ENCODE results near the gene ARMH3.
"Not testable (repeated sequence)": the region's sequence is repeated elsewhere in the genome, so short reads cannot be mapped to it uniquely, and the experiment has no call there.

The ARMH3 gene, protein sequence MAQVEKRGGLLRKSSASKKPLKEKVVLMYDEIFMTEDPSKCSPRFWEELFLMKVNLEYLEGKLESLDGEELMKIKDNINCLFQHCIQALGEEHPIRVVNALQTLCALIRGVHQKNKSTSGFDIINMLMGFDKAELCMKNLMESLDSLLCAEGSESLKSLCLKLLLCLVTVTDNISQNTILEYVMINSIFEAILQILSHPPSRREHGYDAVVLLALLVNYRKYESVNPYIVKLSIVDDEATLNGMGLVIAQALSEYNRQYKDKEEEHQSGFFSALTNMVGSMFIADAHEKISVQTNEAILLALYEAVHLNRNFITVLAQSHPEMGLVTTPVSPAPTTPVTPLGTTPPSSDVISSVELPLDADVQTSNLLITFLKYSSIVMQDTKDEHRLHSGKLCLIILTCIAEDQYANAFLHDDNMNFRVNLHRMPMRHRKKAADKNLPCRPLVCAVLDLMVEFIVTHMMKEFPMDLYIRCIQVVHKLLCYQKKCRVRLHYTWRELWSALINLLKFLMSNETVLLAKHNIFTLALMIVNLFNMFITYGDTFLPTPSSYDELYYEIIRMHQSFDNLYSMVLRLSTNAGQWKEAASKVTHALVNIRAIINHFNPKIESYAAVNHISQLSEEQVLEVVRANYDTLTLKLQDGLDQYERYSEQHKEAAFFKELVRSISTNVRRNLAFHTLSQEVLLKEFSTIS

DNA sequence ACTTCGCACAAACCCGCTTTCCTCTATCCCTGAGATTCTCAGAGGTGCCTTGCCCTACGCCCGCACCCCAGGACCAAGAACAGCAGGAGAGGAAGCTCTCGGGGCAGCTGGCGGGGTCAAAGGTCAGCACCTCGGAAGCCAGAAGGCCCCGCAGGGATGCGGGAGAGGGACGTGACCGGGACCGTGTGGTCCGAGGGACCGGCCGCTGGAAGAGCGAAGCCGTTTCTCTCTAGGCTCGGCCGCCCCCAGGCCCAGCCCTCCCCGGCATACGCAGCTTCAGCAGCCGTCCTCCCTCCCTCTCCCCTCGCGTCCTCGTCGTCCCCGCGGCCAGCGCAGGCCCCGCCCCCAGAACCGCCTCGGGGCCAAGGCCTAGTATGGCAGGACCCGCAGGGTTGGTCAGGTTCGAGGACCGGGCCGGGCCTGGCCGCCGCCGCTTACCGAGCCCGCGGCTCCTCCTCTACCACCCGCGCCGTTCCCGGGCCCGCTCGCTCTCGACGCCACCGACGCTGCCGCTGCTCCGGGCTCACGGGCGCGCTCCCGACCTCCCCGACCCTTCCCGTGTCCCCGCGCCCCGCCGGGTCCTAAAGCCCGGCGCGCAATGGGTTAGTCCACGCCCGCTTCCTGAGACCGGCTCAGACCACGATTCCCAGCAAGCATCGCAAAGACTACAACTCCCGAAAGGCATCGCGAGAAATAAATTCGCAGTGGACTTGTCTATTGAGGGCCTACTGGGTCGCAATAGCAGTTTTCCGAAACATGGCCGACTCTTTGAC is at the start of gene ARMH3:
Gene ARMH3, minus strand, starts transcription at position 527 of the 773 bp plus-strand sequence. CDS start 16,059 bp downstream, outside the sequence.
- DNase-seq: peak; percentile 86

DNA sequence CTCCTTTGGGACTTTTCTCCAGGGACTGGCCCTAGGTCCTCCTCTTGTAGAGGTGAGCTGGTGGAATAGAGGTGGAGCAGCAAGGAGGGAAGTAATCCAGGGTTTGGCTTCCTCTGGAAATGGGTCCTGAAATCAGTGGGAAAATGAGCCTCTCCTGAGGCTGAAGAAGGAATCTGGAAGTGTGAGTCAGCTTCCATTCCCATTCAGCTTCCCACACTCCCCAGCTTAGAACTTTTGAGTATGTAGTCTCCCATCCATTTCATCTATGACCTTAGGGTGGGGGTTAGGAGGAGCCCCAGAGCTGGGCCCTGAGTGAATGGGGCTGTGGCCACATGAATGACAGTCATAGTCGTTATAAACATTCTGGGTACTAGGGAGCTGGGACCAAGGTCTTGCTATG is 46.4 kb upstream of the ARMH3 start:
- no peak for DNase-seq

DNA sequence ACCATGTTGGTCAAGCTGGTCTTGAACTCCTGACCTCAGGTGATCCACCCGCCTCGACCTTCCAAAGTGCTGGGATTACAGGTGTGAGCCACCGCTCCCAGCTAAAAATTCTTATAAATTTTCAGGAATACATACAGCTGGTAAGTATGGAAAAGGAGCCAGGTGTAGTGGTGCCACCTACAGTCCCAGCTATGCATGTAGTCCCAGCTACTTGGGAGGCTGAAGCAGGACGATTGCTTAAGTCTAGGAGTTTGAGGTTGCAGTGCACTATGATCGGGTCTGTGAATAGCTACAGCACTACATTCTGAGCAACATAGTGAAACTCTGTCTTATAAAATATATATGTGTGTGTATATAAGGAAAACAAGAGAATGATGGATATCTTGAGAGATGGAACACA is 45.2 kb upstream of the ARMH3 start:
- no peak for DNase-seq

DNA sequence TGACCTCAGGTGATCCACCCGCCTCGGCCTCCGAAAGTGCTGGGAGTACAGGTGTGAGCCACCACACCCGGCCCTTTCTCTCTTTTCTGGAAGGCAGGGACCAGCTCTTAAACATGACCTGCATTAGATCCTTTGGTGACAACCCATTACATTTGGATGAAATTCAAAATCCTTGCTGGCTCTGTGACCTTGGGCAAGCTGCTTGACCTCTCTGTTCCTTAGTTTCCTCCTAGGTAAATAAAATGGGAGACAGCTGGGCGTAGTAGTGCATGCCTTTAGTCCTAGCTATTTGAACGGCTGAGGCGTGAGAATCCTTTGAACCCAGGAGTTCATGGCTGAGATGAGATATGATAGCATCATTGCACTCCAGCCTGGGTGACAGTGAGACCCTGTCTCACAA is 40.5 kb upstream of the ARMH3 start:
- no peak for DNase-seq

DNA sequence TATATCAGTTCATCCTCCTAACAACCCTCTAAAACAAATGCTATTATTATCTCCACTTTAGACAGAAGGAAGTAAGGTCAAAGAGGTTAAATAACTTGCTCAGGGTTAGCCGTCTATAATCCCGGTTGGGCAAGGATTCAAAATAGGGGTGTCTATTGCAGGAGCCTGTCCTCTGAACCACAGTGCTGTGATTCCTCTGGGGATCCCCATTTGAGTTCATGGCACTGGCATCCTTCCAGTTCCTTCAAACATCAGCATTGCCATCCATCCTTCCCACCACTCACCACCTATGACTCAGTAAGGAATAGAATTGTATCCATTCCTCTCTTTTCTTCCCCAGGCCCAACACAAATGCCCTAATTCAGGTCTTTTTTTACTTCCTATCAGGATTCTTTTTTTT is 34.8 kb upstream of the ARMH3 start:
- no peak for DNase-seq

DNA sequence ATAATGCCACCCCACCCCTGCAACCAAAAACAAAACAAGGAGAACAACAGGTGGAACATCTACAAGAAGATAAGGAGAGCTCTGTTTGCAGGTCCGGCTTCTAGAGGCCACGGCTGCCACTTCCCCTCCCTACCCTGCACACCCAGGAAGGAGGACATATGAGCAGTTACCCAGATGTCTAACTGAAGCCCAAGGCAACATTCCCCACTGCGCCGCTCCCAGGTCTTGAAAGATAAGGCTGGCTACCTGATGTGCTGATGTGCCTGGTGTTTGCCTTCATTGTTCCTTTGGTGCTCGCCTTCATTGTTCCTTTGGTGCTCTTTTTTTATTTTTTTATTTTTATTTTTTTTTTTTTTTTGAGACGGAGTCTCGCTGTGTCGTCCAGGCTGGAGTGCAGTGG is 30.2 kb upstream of the ARMH3 start:
- DNase-seq: no peak

DNA sequence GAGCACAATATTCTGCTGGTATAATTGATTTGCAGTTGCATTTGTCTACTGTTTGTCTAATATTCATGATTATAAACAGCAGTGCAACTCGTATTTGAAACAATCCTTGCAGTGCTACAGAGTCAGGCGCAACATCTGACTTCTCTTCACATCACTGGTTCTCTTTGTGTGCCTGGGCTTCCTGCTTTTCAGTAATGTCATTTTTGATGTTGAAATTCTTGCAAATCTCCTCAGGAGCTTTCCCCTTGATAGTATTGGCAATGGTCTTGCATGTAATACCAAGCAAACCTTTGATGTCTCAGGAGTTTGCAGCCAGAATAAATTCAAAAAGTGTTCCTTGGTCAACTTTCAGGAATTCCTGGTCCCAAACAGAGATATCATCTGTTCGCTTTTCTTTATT is 29.4 kb upstream of the ARMH3 start:
- DNase-seq: no peak

DNA sequence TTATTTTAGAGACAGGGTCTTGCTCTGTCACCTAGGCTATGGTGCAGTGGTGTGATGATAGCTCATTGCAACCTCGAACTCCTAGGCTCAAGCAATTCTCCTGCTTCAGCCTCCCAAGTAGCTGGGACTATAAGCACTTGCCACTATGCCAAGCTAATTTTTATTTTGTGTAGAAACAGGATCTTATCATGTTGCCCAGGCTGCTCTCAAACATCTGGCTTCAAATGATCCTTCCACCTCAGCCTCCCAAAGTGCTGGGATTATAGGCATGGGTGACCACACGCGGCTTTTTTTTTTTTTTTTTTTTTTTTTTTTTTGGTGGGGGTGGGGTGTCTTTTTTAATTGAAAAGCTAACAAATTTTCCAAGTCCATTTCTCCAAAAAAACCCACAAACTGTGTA is 27.6 kb upstream of the ARMH3 start:
- DNase-seq: no peak

DNA sequence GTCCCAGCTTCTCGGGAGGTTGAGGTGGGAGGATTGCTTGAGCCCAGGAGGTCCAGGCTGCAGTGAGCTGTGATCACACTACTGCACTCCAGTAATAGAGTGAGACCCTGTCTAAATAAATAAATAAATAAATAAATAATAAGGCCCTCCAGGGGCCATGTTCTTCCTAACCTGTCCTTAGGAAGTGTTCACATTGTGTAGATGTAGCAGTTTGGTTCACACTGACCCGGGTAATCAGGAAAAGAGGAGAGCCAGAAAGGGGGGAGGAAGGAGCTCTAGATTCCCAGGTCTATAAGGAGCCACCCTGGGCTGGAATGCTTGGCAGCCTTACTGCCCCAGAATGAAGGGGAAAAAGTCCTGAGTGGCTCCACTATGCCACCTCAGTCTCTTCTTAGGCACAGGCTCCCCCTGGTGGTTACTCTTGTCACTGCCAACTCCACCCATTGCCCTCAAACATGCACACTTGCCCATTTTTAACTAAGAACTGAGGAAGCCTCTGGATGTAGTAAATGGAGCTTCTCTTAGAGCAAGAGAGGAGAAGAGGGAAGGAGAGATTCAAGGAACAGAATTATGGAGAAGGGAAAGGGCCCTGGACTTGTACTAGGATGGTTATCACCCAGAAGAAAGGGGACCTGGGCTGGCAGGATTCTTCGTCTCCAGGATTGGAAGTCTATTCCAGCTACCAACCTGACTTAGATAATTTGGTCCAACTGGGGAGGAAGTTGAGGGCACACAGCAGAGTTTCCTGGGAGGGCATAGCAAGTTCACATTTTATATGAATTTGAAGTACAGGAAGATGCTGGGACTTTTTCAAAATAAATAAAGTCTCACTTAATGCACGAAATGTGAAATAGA is 16.9 kb upstream of the ARMH3 start:
- peak; percentile 79 for DNase-seq

DNA sequence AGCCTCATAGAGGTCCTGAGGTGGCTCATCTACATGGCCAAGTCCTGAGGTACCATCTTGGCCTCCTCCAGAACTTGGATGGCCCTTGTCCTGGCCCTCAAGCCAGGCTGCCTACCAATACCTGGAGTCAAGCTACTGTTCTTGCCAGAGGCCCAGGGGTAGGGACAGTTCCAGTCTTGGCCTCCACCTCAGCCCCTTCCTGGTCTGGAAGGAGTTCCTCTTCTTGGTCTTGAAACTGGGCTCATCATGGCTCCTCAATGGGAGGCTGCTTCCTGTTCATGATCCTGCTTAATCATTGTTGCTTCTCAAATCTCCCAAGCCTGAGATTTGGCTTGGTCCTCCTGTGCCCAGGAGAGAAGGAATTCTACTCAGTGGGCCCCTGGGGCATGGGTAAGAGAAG is 13.1 kb upstream of the ARMH3 start:
- DNase-seq: no peak

DNA sequence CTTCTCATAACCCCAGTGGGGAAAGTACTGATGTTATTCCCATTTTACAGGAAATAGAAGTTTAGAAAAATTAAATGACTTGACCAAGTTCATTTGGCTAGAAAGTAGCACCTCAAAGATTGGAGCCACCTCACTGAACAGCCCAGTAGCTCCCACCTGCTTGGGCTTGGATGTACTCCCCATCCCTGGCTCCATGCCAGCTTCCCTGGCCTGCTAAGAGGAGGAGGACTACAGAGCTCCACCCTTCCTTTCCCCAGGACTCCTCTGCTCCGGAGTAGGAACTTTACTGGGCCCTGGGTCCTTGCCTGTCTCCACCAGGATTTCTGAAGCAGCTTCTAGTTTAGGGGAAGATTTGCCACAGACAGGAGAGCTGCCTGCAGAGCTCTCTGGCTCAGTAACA is 12.2 kb upstream of the ARMH3 start:
- DNase-seq: no peak

DNA sequence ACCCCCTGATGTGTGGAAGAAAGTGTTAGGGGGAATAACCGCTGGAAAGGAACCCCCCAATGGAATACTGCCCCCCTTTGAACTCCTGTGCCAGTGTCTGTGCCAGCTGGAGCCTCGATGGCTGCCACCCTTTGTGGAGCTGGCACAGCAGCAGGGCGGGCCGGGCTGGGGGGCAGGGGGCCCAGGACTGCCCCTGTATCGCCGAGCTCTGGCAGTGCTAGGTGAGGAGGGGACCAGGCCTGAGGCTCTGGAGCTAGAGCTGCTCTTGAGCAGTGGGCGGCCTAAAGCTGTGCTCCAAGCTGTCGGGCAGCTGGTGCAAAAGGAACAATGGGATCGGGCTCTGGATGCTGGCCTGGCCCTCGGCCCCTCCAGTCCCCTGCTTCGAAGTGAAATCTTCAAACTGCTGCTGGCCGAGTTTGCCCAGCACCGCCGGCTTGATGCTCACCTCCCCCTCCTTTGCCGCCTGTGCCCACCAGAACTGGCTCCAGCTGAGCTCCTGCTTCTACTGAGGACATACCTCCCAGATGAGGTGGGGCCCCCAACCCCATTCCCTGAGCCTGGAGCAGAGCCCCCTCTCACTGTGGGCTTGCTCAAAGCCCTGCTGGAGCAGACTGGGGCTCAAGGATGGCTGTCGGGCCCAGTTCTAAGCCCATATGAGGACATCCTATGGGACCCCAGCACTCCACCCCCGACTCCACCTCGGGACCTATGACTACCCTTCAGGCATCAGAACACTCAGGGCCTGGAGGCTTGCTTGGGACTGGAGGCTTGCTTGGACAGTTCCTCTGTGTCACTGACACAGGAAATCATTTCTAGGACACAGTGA is 11.3 kb upstream of the ARMH3 start:
- DNase-seq: no peak

DNA sequence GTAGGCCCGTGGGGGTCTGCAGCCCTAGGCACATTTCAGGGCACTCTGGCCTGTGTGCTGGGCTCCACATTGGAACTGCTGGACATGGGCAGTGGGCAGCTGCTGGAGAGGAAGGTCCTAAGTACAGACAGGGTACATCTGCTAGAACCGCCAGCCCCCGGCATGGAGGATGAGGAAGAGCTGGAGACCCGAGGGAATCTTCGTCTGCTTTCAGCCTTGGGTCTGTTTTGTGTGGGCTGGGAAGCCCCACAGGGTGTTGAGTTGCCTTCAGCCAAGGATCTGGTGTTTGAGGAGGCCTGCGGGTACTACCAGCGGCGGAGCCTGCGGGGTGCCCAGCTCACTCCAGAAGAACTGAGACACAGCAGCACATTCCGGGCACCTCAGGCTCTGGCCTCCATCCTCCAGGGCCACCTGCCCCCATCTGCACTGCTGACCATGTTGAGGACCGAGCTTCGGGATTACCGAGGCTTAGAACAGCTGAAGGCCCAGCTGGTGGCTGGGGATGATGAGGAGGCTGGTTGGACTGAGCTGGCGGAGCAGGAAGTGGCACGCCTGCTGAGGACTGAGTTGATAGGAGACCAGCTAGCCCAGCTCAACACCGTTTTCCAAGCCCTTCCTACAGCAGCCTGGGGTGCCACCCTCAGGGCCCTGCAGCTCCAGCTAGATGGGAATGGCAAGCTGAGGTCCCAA is 10.6 kb upstream of the ARMH3 start:
- no peak for DNase-seq

DNA sequence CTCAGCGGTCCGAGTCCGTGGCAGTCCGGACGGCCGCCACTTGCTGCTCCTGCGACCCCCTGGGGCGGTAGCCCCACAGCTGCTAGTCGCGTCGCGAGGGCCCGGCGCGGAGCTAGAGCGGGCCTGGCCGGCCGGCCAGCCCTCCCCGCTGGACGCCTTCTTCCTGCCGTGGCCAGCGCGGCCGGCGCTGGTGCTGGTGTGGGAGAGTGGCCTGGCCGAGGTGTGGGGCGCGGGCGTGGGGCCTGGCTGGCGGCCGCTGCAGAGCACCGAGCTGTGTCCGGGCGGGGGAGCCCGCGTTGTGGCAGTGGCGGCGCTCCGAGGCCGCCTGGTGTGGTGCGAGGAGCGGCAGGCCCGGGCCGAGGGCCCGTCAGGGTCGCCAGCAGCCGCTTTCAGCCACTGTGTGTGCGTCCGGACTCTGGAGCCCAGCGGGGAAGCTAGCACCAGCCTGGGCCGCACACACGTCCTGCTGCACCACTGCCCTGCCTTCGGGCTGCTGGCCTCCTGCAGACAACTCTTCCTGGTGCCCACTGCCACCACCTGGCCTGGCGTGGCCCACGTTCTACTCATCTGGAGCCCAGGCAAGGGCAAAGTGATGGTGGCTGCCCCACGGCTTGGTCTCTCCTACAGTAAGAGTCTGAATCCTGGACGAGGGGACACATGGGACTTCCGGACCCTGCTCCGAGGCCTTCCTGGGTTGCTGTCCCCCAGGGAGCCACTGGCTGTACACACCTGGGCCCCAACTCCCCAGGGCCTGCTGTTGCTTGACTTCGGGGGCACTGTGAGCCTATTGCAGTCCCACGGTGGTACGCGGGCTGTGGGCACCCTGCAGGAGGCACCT is 9.8 kb upstream of the ARMH3 start:
- peak; percentile 39 for DNase-seq

DNA sequence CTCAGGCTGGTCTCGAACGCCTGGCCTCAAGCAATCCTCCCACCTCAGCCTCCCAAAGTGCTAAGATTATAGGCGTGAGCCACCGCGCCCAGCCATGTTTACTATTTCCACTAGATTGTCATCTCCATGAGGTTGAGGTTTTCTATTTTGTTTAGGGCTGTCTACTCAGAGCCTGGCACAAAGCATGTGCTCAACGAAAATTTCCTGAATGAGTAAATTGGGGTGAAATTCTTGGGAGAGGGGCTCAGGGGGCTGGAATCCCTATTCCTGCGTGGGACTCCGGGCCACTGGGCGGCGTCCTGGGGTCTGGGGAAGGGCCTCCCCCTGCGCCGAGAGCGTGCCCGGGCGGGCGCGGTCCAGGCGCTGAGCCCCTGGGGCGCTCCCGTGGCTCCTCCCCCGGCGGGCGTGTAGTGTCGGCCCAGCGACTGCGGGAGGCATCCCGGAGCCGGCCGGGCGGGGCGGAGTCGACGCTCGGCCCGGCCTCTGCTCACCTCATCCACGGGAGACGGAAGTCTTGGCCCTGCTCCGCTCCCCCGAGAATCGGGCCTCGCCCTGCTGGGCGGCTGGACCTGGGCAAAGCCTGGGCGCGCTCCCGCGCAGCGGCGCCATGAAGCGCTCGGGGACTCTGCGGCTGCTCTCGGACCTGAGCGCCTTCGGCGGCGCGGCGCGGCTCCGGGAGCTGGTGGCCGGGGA is 9.0 kb upstream of the ARMH3 start, which contains the start of gene HPS6:
Gene HPS6, plus strand, starts transcription at position 482 of the 693 bp plus-strand sequence. Its CDS starts 126 bp downstream, at position 608.
- DNase-seq: peak; percentile 89

DNA sequence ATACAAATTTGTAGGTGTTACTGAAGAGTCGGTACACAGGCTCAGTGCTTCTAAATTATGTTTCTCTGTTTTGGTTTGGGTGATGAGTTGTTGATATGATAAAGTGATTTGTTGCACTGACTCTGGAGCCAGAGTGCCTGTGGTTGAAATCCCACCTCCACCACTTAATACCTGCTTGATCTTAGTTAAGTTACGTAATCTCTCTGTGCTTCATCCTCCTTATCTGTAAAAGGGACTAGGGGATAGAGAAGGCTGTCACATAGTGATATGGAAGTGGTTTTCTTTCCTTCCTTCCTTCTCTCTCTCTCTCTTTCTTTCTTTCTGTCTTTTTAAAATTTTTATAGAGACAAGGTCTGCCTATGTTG is 8.5 kb upstream of the ARMH3 start:
- no peak for DNase-seq

DNA sequence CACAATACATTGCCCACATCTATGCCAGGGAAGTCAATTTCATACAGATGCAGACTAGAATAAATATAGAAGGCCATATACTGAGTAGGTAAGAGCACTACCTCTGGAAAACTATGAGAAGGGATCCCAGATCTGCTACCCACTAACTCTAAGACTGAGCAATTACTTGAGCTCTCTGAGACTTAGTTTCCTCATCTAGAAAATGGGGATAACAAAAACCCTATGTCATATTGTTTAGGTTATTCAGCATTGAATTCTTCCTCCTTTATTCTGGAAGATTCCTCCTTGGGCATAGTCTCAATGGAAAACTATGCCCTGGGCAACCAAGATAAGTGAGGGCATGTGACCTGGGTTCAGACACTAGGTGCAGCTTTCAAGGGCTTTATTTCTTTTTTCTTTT is 4.0 kb upstream of the ARMH3 start:
- DNase-seq: no peak

DNA sequence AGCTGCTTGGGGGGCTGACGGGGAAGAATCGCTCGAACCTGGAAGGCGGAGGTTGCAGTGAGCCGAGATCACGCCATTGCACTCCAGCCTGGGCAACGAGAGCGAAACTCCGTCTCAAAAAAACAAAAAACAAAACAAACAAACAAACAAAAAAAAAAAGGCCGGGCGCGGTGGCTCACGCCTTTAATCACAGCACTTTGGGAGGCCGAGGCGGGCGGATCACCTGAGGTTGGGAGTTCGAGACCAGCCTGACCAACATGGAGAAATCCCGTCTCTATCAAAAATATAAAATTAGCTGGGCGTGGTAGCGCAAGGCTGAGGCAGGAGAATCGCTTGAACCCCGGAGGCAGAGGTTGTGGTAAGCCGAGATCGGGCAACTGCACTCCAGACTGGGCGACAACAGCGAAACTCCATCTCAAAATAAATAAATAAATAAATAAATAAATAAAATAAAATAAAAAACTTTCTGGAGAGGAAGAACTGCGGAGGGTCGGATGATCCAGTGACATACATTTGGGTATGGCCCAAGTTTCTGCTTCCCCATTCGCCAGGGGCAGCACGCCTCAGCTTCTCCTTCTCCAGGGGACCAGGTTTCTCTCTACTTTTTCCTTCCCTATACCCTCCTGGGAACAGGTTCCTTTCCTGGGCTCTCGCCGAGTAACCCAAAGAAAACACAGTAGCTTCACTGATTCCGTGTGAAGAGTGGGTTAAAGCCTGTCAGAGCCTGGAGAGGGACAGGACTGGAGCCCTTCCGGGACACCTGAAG is 909 bp downstream of the ARMH3 start:
- DNase-seq: not testable (repeated sequence)

DNA sequence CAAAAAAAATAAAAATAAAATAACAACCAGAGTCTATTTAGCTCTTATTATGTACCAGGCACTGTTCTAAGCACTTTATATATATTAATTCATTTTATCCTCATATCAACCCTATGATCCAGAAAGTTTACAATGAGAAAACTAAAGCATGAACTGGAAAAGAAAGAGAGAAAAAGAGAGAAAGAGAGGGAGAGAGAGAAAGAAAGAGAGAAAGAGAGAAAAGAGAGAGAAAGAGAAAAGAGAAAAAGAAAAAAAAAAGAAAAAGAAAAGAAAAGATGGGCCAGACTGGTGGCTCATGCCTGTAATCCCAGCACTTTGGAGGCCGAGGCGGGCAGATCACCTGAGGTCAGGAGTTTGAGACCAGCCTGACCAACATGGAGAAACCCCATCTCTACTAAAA is 9.9 kb downstream of the ARMH3 start:
- no peak for DNase-seq
